Adrenal gland (tissue), 12 donors: ENCODE results near the gene GRIK5. TPM values are rescaled to one million over a fixed set of nuclear protein-coding genes. Genes with fewer than 3 reads are reported as not detected.

Experiments
- DNase-seq, 7 donors: peaks; one replicate each; pipeline ENCODE4 v3.0.0-alpha.2; 2019 to 2020
- H3K27ac ChIP-seq, 5 donors: fragments of 200-600 bp; sonication (generic) in 4 of 5; 1 replicate in 3 of 5; 2 replicates in 2 of 5; pipeline versions ENCODE4 v1.5.1 to v1.8.0; 2016 to 2020; ENCODE audit warnings: mild to moderate bottlenecking in 1 of 5
- H3K27me3 ChIP-seq: fragments of 200-600 bp; 2 replicates; pipeline ENCODE4 v1.8.0; 2021
- H3K36me3 ChIP-seq, 2 donors: fragments of 200-600 bp; replicated peaks in 1 of 2; 1 replicate in 1 of 2; 2 replicates in 1 of 2; pipeline versions ENCODE4 v1.5.1 to v1.8.0; 2018 to 2022
- H3K4me1 ChIP-seq, 2 donors: fragments of 200-600 bp; replicated peaks in 1 of 2; 1 replicate in 1 of 2; 2 replicates in 1 of 2; pipeline versions ENCODE4 v1.5.1 to v1.8.0; 2018 to 2021
- H3K4me3 ChIP-seq, 4 donors: fragments of 200-600 bp; sonication (generic) in 3 of 4; one replicate each; pipeline ENCODE4 v1.5.1; 2016 to 2018
- H3K9me3 ChIP-seq, 3 donors: fragments of 200-600 bp; sonication (generic) in 1 of 3; replicated peaks in 1 of 3; 1 replicate in 2 of 3; 2 replicates in 1 of 3; pipeline versions ENCODE4 v1.5.1 to v1.8.0; 2016 to 2021
- CTCF ChIP-seq, 6 experiments: fragments of 450-650 bp in 4 of 6; fragments of 200-600 bp in 2 of 6; sonication (generic) in 1 of 6; IDR thresholded peaks; 1 replicate in 5 of 6; 2 replicates in 1 of 6; pipeline versions ENCODE4 v1.5.1 to v1.8.0; 2016 to 2021; ENCODE audit warnings: antibody characterized with exemption in 6 of 6, mild to moderate bottlenecking in 2 of 6, moderate library complexity in 1 of 6
- POLR2A ChIP-seq, 2 donors: fragments of 450-650 bp; IDR thresholded peaks; one replicate each; pipeline ENCODE4 v1.6.1; 2017; ENCODE audit warnings: antibody characterized with exemption in 2 of 2, mild to moderate bottlenecking in 2 of 2, moderate library complexity in 1 of 2
- WGBS, 4 donors: extraction: QIAGEN DNeasy Blood & Tissue Kit in 2 of 4; methylation state at CpG; one replicate each; pipeline versions ENCODE4 v1.1.5 to v1.1.7; 2013 to 2017; 5-methylcytosine and 5-hydroxymethylcytosine counted together
- intact Hi-C, 2 donors: fragments of 100-400 bp; cut with DNase I; formaldehyde crosslinking; loops; one replicate each; pipeline versions ENCODE4 v1.14.1 to v1.15.0; 2022 to 2023
- polyA plus RNA-seq, 3 donors: library from polyadenylated mRNA; stranded (reverse); fragments of 200-250 nt in 2 of 3; fragments of 350-450 nt in 1 of 3; fragmentation: Illumina TruSeq in 1 of 3; extraction: RNeasy Lipid Tissue Mini Kit (QIAGEN cat#74804) in 1 of 3; gene quantifications; one replicate each; pipeline ENCODE4 v1.2.3, GENCODE V29; 2013 to 2014
- total RNA-seq, 9 donors: library from RNA; depleted of rRNA in 4 of 9; stranded (reverse); fragments of >200 nt in 4 of 9; fragments of 120-200 nt in 1 of 9; fragmentation: NEBNext Ultra II Directional in 1 of 9; extraction: Animal tissue kit (Norgen Biotek cat#: 25700) in 1 of 9; gene quantifications; one replicate each; pipeline versions ENCODE4 v1.1.0 to v1.2.4, GENCODE V29; 2013 to 2023
- donor health status: healthy with polysubstance abuse.
- donor health status: Bipolar disorder and iron deficiency.
- donor health status: DM: yes; HTN: yes; CAD: no.
- donor health status: DM: no; HTN: no; CAD: no.
- donor health status: DM: no; HTN: no; CAD: no.
- donor health status: DM: yes; HTN: yes; CAD: no.

GRIK5 gene
- total and polyA plus RNA-seq, 12 donors = 0.24 to 11.9 (median 2.3) TPM; not detected in 1

GRCh38 chr19:41965106-41965505, 104.9 kb downstream of the GRIK5 start:
- H3K27me3 ChIP-seq = no peaks in the 10 kb centered on the region
- no peak overlapping the region for H3K27ac ChIP-seq
- H3K4me1 ChIP-seq = no peaks in the 10 kb centered on the region
- 60 to 85% (median 65%) methylated on average over 5 of the region's 5 CpGs for WGBS, 4 donors
- H3K4me3 ChIP-seq = no peak overlapping the region
- H3K9me3 ChIP-seq = no peaks in the 10 kb centered on the region
- no peaks in the 10 kb centered on the region for H3K36me3 ChIP-seq
- no peak for TF ChIP-seq POLR2A (IDR thresholded peaks at IDR 0.05)
- TF ChIP-seq CTCF (IDR thresholded peaks at IDR 0.05) = no peak
- intact Hi-C loops = no loop called here
- no peak for DNase-seq

- peaks cover 0 to 2% of the 10 kb centered on the region in 2 donors for H3K36me3 ChIP-seq
- WGBS, 4 donors = 89 to 93% (median 91%) methylated on average over 5 of the region's 5 CpGs
- TF ChIP-seq CTCF (IDR thresholded peaks at IDR 0.05) = no peak
- TF ChIP-seq POLR2A (IDR thresholded peaks at IDR 0.05) = no peak
- no peaks in the 10 kb centered on the region for H3K27me3 ChIP-seq
- intact Hi-C loops = no loop called here
- no peak for DNase-seq
- H3K27ac ChIP-seq = no peak overlapping the region
- H3K9me3 ChIP-seq = no peaks in the 10 kb centered on the region
- H3K4me1 ChIP-seq = peaks cover 7 to 14% of the 10 kb centered on the region in 2 donors
- no peak overlapping the region for H3K4me3 ChIP-seq
Measured at GRCh38 chr19:41960973-41961372, 109.0 kb downstream of the GRIK5 start.

GRCh38 chr19:41959056-41960053, 110.7 kb downstream of the GRIK5 start, which contains the start of gene RABAC1:
RABAC1 (minus strand) TSS chr19:41959321; CDS start chr19:41959292, 29 bp downstream.
- H3K36me3 ChIP-seq = peaks cover 0 to 3% of the 10 kb centered on the region in 2 donors
- intact Hi-C loops = loop anchor here in 1 of 2 donors (10.0 kb wide), 1 partner anchor 85 kb away; the partner anchor contains the start of gene CD79A
- DNase-seq = peak; percentile 82 to 94 (median 86)
- H3K27me3 ChIP-seq = no peaks in the 10 kb centered on the region
- H3K27ac ChIP-seq = peak within 1 kb of the TSS in 4 of 5 donors; percentile 68 to 93 (median 79)
- TF ChIP-seq POLR2A (IDR thresholded peaks at IDR 0.05) (no peak), CTCF (IDR thresholded peaks at IDR 0.05) (peak in 1 of 6 experiments; percentile 4)
- peak within 1 kb of the TSS; percentile 41 to 95 (median 53) for H3K4me3 ChIP-seq
- 4 to 29% (median 11%) methylated on average over 6 to 46 of the region's 46 CpGs for WGBS, 4 donors
- H3K9me3 ChIP-seq = no peaks in the 10 kb centered on the region
- peaks cover 7 to 14% of the 10 kb centered on the region in 2 donors for H3K4me1 ChIP-seq

DNA sequence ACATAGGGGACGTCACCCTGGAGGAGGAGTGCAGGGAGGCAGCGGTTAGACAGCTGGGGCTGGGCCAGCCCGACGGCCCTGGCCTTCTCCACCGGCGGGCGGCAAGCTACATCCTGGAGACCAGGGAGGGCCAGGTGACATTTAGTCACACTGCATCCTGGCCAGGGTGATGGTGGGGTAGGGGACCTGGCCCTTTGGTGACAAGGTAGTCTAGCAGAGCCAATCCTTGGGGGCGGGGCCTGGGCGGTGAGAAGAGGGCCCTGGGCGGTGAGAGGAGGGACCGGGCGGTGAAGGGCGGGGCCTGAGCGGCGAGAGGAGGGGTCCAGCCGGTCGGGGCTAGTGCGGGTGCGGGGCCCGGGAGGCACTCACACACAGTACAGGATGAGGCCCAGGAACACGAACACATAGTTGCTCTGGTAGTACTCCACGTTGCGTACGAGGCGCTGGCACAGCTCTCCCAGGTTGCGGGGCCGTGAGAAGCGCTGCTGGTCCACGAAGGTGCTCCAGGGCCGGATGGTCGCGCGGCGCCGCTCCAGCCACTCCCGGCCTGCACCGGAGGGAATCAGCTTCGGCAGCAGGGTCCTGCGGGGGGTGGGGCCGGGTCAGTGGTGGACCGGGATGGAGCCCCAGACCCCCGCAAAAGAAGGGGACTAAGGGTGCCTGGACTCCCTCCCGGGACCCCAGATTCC, 111.5 kb downstream of the GRIK5 start:
- Histone ChIP-seq H3K36me3 (peaks cover 0 to 3% of the 10 kb centered on the region in 2 donors), H3K27ac (peak overlapping the region in 4 of 5 donors; percentile 68 to 93 (median 79)), H3K9me3 (no peaks in the 10 kb centered on the region), H3K4me1 (peaks cover 7 to 14% of the 10 kb centered on the region in 2 donors), H3K27me3 (no peaks in the 10 kb centered on the region), H3K4me3 (peak overlapping the region; percentile 41 to 95 (median 53))
- peak; percentile 31 to 50 for TF ChIP-seq POLR2A (IDR thresholded peaks at IDR 0.05)
- no peak for TF ChIP-seq CTCF (IDR thresholded peaks at IDR 0.05)
- DNase-seq = peak; percentile 67 to 90 (median 83)
- intact Hi-C loops = loop anchor here in 1 of 2 donors (10.0 kb wide), 1 partner anchor 84 kb away; the partner anchor contains the start of gene CD79A
- 0 to 2% (median 1%) methylated on average over 17 to 43 of the region's 43 CpGs for WGBS, 4 donors
